ENCODE results near the gene ACAP1. TPM values are rescaled to one million over a fixed set of nuclear protein-coding genes. Genes with fewer than 3 reads are reported as not detected.

The ACAP1 gene
- total RNA-seq, 2 donors from 2014 or later: 5.1 to 6.7 TPM

DNA sequence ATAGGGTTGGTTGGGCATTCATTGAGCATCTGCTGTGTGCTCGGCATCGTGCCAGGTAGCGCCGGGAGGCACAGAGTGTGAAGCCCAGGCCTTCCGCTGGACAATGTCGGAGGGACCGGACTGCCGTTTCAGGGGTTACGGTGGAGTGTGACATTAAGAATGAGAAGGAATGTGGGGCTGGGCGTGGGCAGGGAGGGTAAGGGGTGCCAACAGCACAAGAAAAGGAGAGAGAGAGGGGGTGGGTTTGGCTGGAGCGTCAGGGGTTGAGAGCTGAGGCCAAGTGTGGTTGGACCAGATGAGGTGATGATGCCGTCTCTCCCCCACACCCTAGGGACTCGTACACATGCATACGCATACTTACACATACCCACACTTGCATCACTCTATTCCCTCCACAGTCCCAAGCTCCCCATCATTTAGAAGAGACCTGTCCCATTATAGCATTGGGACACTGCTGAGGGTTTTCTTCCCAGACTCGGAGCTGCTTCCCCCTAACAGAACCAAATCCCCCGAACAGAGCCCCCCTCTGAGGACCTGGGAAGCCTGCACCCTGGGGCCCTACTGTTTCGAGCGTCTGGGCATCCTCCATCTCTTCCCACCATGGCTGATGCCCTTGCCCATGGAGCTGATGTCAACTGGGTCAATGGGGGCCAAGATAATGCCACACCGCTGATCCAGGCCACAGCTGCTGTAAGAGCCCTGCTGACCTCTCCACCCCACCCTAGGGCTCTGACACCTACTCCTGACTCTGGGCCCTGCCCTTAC, 12.3 kb downstream of the ACAP1 start:
- Histone ChIP-seq H3K4me3 (no peak overlapping the region), H3K4me1 (peaks cover 0 to 47% of the 10 kb centered on the region in 2 donors), H3K9me3 (no peaks in the 10 kb centered on the region), H3K36me3 (no peaks in the 10 kb centered on the region), H3K27ac (peak overlapping the region; percentile 96 to 98), H3K27me3 (no peaks in the 10 kb centered on the region)
- no peak for DNase-seq (ENCODE audit: low spot score)
- TF ChIP-seq, protein P1, sequence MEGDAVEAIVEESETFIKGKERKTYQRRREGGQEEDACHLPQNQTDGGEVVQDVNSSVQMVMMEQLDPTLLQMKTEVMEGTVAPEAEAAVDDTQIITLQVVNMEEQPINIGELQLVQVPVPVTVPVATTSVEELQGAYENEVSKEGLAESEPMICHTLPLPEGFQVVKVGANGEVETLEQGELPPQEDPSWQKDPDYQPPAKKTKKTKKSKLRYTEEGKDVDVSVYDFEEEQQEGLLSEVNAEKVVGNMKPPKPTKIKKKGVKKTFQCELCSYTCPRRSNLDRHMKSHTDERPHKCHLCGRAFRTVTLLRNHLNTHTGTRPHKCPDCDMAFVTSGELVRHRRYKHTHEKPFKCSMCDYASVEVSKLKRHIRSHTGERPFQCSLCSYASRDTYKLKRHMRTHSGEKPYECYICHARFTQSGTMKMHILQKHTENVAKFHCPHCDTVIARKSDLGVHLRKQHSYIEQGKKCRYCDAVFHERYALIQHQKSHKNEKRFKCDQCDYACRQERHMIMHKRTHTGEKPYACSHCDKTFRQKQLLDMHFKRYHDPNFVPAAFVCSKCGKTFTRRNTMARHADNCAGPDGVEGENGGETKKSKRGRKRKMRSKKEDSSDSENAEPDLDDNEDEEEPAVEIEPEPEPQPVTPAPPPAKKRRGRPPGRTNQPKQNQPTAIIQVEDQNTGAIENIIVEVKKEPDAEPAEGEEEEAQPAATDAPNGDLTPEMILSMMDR (IDR thresholded peaks at IDR 0.05): no peak

DNA sequence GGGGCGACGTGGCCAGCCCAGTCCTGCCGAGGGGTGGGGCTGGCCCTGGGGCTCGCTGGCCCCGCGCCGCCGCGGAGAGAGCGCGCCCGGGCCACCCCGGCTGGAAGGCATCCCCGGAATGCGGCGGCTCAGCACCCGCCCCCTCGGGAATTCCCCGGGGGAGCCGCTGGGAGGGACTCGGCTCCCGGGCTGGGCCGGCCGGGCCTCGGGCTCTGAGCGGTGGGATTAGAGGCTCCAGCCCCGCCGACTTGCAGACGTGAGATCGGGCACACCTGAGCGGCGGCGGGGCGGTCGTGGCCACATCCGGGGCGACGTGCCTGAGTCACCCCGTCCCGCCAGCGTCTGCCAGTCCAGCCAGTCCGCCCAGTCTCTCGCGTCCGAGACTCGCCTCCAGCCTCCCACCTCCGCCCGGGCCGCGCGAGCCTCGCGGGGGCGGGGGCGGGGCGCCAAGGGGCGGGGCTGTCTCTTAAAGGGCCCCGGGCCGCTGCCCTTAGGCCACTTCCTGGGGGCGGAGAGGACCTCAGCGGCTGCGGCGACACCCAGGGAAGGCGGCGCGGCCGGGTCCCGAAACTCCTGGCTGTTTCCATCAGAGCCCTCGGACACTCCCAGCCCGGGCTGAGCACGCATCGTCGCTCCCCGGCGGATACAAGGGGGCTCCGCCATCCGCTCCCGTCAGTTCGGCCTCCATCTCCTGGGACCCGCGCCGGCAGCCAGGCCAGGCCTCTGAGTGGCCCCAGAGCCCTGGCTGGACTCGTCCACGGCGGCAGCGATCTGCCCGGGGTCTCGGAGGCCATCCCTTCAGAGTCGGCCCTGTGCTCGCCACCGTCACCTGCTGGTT, 15.6 kb downstream of the ACAP1 start, which contains the start of gene KCTD11:
Gene KCTD11, plus strand, starts transcription at position 498 of the 838 bp plus-strand sequence.
- Histone ChIP-seq H3K9me3 (no peaks in the 10 kb centered on the region), H3K4me1 (peaks cover 0 to 74% of the 10 kb centered on the region in 2 donors), H3K27me3 (no peaks in the 10 kb centered on the region), H3K4me3 (peak within 1 kb of the TSS; percentile 68 to 73), H3K27ac (peak within 1 kb of the TSS; percentile 96 to 98), H3K36me3 (no peaks in the 10 kb centered on the region)
- TF ChIP-seq, protein P1 (IDR thresholded peaks at IDR 0.05): peak; percentile 26 to 67
- peak; percentile 93 for DNase-seq (ENCODE audit: low spot score)

DNA sequence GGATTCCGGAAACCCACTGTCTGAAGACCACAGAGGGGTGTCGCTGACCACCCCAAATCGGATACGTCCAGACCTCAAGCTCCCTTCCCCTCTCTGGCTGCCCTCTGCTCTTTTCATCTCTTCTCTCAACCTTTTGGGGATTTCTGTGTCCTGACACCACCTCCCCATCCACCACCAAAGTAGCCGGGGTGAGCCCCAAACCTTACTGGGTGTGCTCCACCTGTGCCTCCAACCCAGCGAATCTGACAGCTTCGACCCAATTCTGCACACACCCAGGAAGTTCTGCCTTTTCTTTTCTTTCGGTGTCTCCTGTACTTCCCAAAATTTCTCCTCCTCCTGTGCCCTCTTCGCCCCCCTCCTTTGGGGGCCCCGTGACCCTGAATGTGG, 16.2 kb downstream of the ACAP1 start:
- Histone ChIP-seq H3K4me1 (peaks cover 0 to 74% of the 10 kb centered on the region in 2 donors), H3K9me3 (no peaks in the 10 kb centered on the region), H3K36me3 (no peaks in the 10 kb centered on the region), H3K4me3 (peak overlapping the region; percentile 68 to 73), H3K27ac (peak overlapping the region; percentile 96 to 98), H3K27me3 (no peaks in the 10 kb centered on the region)
- no peak for DNase-seq (ENCODE audit: low spot score)
- TF ChIP-seq, protein P1 (IDR thresholded peaks at IDR 0.05): no peak

DNA sequence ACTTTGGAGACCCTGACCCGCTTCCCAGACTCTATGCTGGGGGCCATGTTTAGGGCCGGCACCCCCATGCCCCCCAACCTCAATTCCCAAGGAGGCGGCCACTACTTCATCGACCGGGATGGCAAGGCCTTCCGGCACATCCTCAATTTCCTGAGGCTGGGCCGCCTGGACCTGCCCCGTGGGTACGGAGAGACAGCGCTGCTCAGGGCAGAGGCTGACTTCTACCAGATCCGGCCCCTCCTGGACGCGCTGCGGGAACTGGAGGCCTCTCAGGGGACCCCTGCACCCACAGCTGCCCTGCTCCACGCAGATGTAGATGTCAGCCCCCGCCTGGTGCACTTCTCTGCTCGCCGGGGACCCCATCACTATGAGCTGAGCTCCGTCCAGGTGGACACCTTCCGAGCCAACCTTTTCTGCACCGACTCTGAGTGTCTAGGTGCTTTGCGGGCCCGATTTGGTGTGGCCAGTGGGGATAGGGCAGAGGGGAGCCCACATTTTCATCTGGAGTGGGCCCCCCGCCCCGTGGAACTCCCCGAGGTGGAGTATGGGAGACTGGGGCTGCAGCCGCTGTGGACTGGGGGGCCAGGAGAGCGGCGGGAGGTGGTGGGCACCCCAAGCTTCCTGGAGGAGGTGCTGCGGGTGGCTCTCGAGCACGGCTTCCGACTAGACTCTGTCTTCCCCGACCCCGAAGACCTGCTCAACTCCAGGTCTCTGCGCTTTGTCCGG, 16.7 kb downstream of the ACAP1 start:
- H3K4me1 ChIP-seq: peaks cover 0 to 73% of the 10 kb centered on the region in 2 donors
- H3K9me3 ChIP-seq: no peaks in the 10 kb centered on the region
- H3K27me3 ChIP-seq: no peaks in the 10 kb centered on the region
- H3K36me3 ChIP-seq: no peaks in the 10 kb centered on the region
- peak overlapping the region; percentile 96 to 98 for H3K27ac ChIP-seq
- TF ChIP-seq, protein P1 (IDR thresholded peaks at IDR 0.05): no peak
- peak overlapping the region; percentile 68 to 73 for H3K4me3 ChIP-seq
- no peak for DNase-seq (ENCODE audit: low spot score)

DNA sequence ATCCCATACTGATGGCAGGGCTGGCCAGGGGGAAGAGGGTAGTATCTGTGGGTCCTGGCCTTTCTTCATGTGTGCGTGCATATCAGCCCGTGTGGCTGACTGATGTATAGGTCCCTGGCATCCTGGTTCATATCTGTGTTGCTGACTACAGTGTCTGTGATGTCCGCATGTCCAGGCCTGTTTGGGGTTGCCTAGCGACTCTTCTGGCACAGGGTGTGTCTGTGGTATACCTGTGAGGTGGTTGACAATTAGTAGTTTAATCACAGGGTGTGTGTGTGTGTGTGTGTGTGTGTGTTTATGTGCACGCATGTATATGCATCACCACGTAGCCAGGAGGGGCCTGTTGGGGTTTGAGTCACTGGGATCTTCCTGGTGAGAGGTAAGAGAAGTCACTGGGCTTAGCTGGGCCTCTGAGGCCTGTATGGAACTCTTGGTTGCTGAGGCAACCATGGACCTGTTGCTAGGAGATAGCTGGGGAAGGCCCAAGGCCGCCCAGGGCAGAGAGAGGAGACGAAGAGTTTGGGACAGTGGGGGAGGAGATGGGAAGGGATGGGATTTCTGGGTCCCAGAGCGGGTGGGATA, 18.0 kb downstream of the ACAP1 start:
- TF ChIP-seq, protein P1 (IDR thresholded peaks at IDR 0.05): no peak
- no peak for DNase-seq (ENCODE audit: low spot score)
- Histone ChIP-seq H3K36me3 (no peaks in the 10 kb centered on the region), H3K9me3 (no peaks in the 10 kb centered on the region), H3K4me3 (no peak overlapping the region), H3K27ac (no peak overlapping the region), H3K27me3 (no peaks in the 10 kb centered on the region), H3K4me1 (peaks cover 0 to 60% of the 10 kb centered on the region in 2 donors)

All from right atrium auricular region (tissue), 2 donors.